ENCODE measurements around the gene EEF1G. TPM values are rescaled to one million over a fixed set of nuclear protein-coding genes. Genes with fewer than 3 reads are reported as not detected.
A peak's percentile ranks its signal among the peaks of the same experiment; 100 is the strongest.

EEF1G gene
- total RNA-seq, 1 donor from 2014 or later = 1,298 TPM

- no peak overlapping the region for H3K27ac Mint-ChIP-seq (ENCODE audit: unreplicated experiment)
- H3K9ac ChIP-seq (ENCODE audit: low read length) = no peak overlapping the region
- no peak overlapping the region for H2AFZ ChIP-seq (ENCODE audit: low read depth, low read length)
- H3K36me3 Mint-ChIP-seq (ENCODE audit: low read depth, unreplicated experiment) = peaks cover 9% of the 10 kb centered on the region
- H3K9me3 Mint-ChIP-seq (ENCODE audit: unreplicated experiment) = no peaks in the 10 kb centered on the region
- H3K27me3 Mint-ChIP-seq (ENCODE audit: low read depth, unreplicated experiment) = no peaks in the 10 kb centered on the region
- no peak overlapping the region for H3K27ac ChIP-seq (ENCODE audit: low read depth, low read length)
- no peak overlapping the region for H3K4me3 ChIP-seq (ENCODE audit: insufficient read depth, low read depth, low read length)
- H3K27me3 ChIP-seq (ENCODE audit: insufficient read depth, low read length) = no peaks in the 10 kb centered on the region
- H3K36me3 ChIP-seq (ENCODE audit: insufficient read depth, low read length) = peaks cover 15% of the 10 kb centered on the region
- H4K20me1 ChIP-seq (ENCODE audit: insufficient read depth, low read length) = peaks cover 4% of the 10 kb centered on the region
- H3K4me2 ChIP-seq (ENCODE audit: low read length) = no peak overlapping the region
- peaks cover 17% of the 10 kb centered on the region for H3K79me2 ChIP-seq (ENCODE audit: insufficient read depth, low read length)
- H3K4me3 Mint-ChIP-seq (ENCODE audit: unreplicated experiment) = peak overlapping the region; percentile 41
- no peaks in the 10 kb centered on the region for H3K4me1 Mint-ChIP-seq (ENCODE audit: low read depth, unreplicated experiment)
- no peak for TF ChIP-seq CTCF (IDR thresholded peaks at IDR 0.05; ENCODE audit: insufficient read depth, low read depth, low read length)
- no peak for TF ChIP-seq EZH2 (IDR thresholded peaks at IDR 0.05; ENCODE audit: insufficient read depth, low read length)
- peaks cover 8% of the 10 kb centered on the region for H3K4me1 ChIP-seq (ENCODE audit: insufficient read depth, low read length)
- no peaks in the 10 kb centered on the region for H3K9me3 ChIP-seq (ENCODE audit: insufficient read depth, low read depth, low read length)
- no peak for FAIRE-seq
- DNase-seq (ENCODE audit: low read depth) = no peak
Observed at GRCh38 chr11:62580959-62581715, 7.4 kb upstream of the EEF1G start.

GRCh38 chr11:62579252-62579651, 5.6 kb upstream of the EEF1G start:
- Histone ChIP-seq H2AFZ (ENCODE audit: low read depth, low read length) (no peak overlapping the region), H3K27ac (ENCODE audit: low read depth, low read length) (no peak overlapping the region), H3K4me1 (ENCODE audit: insufficient read depth, low read length) (peaks cover 27% of the 10 kb centered on the region), H3K79me2 (ENCODE audit: insufficient read depth, low read length) (peaks cover 30% of the 10 kb centered on the region), H3K36me3 (ENCODE audit: insufficient read depth, low read length) (peaks cover 11% of the 10 kb centered on the region), H3K9ac (ENCODE audit: low read length) (no peak overlapping the region), H3K4me3 (ENCODE audit: insufficient read depth, low read depth, low read length) (no peak overlapping the region), H3K27me3 (ENCODE audit: insufficient read depth, low read length) (no peaks in the 10 kb centered on the region), H3K9me3 (ENCODE audit: insufficient read depth, low read depth, low read length) (no peaks in the 10 kb centered on the region), H3K4me2 (ENCODE audit: low read length) (no peak overlapping the region), H4K20me1 (ENCODE audit: insufficient read depth, low read length) (peaks cover 4% of the 10 kb centered on the region)
- no peaks in the 10 kb centered on the region for H3K27me3 Mint-ChIP-seq (ENCODE audit: low read depth, unreplicated experiment)
- no peak overlapping the region for H3K4me3 Mint-ChIP-seq (ENCODE audit: unreplicated experiment)
- no peak for TF ChIP-seq CTCF (IDR thresholded peaks at IDR 0.05; ENCODE audit: insufficient read depth, low read depth, low read length)
- TF ChIP-seq EZH2 (IDR thresholded peaks at IDR 0.05; ENCODE audit: insufficient read depth, low read length) = no peak
- peak; percentile 36 for DNase-seq (ENCODE audit: low read depth)
- no peaks in the 10 kb centered on the region for H3K9me3 Mint-ChIP-seq (ENCODE audit: unreplicated experiment)
- peaks cover 9% of the 10 kb centered on the region for H3K4me1 Mint-ChIP-seq (ENCODE audit: low read depth, unreplicated experiment)
- H3K27ac Mint-ChIP-seq (ENCODE audit: unreplicated experiment) = no peak overlapping the region
- FAIRE-seq = no peak
- peaks cover 11% of the 10 kb centered on the region for H3K36me3 Mint-ChIP-seq (ENCODE audit: low read depth, unreplicated experiment)

- Mint-ChIP-seq H3K4me1 (ENCODE audit: low read depth, unreplicated experiment) (peaks cover 9% of the 10 kb centered on the region), H3K4me3 (ENCODE audit: unreplicated experiment) (no peak overlapping the region), H3K9me3 (ENCODE audit: unreplicated experiment) (no peaks in the 10 kb centered on the region), H3K27ac (ENCODE audit: unreplicated experiment) (no peak overlapping the region), H3K27me3 (ENCODE audit: low read depth, unreplicated experiment) (no peaks in the 10 kb centered on the region), H3K36me3 (ENCODE audit: low read depth, unreplicated experiment) (peaks cover 14% of the 10 kb centered on the region)
- peaks cover 4% of the 10 kb centered on the region for H4K20me1 ChIP-seq (ENCODE audit: insufficient read depth, low read length)
- H3K4me2 ChIP-seq (ENCODE audit: low read length) = no peak overlapping the region
- no peak for DNase-seq (ENCODE audit: low read depth)
- FAIRE-seq = no peak
- peaks cover 27% of the 10 kb centered on the region for H3K4me1 ChIP-seq (ENCODE audit: insufficient read depth, low read length)
- no peak overlapping the region for H2AFZ ChIP-seq (ENCODE audit: low read depth, low read length)
- peaks cover 33% of the 10 kb centered on the region for H3K79me2 ChIP-seq (ENCODE audit: insufficient read depth, low read length)
- H3K9ac ChIP-seq (ENCODE audit: low read length) = no peak overlapping the region
- no peaks in the 10 kb centered on the region for H3K27me3 ChIP-seq (ENCODE audit: insufficient read depth, low read length)
- H3K9me3 ChIP-seq (ENCODE audit: insufficient read depth, low read depth, low read length) = no peaks in the 10 kb centered on the region
- no peak overlapping the region for H3K4me3 ChIP-seq (ENCODE audit: insufficient read depth, low read depth, low read length)
- H3K36me3 ChIP-seq (ENCODE audit: insufficient read depth, low read length) = peaks cover 7% of the 10 kb centered on the region
- TF ChIP-seq EZH2 (IDR thresholded peaks at IDR 0.05; ENCODE audit: insufficient read depth, low read length) = no peak
- TF ChIP-seq CTCF (IDR thresholded peaks at IDR 0.05; ENCODE audit: insufficient read depth, low read depth, low read length) = no peak
- no peak overlapping the region for H3K27ac ChIP-seq (ENCODE audit: low read depth, low read length)
Observed at GRCh38 chr11:62578541-62578940, 4.8 kb upstream of the EEF1G start.
